Measurements from ENCODE around the gene KDM6B.

Gene KDM6B

GRCh38 chr17:7841396-7841914 lies 7.4 kb downstream of the KDM6B start:
- DNase-seq: peak; percentile 86

DNA sequence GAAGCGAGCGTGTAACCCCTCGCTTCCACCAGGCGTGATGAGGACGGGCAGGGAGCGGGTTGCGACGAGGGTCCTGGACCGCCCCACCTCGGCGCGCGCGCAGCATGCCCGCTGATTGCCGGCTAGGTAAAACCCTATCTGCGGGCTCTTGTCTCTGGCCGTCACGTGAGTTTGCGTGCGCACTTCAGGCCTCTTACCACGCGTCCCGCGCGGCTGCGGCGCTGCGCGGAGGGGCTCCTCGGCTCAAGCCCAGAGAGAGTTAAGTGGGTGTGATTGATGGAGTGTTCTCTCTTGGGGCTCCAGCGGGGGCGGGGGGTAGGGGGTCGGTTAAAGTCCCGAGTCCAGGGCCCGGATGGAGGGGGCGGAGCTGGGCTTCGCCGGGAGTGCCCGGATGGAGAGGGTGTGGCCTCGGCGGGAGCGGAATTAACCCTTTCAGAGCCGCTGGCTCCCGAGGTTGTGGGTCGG lies 7.9 kb downstream of the KDM6B start:
- DNase-seq: peak; percentile 86

DNA sequence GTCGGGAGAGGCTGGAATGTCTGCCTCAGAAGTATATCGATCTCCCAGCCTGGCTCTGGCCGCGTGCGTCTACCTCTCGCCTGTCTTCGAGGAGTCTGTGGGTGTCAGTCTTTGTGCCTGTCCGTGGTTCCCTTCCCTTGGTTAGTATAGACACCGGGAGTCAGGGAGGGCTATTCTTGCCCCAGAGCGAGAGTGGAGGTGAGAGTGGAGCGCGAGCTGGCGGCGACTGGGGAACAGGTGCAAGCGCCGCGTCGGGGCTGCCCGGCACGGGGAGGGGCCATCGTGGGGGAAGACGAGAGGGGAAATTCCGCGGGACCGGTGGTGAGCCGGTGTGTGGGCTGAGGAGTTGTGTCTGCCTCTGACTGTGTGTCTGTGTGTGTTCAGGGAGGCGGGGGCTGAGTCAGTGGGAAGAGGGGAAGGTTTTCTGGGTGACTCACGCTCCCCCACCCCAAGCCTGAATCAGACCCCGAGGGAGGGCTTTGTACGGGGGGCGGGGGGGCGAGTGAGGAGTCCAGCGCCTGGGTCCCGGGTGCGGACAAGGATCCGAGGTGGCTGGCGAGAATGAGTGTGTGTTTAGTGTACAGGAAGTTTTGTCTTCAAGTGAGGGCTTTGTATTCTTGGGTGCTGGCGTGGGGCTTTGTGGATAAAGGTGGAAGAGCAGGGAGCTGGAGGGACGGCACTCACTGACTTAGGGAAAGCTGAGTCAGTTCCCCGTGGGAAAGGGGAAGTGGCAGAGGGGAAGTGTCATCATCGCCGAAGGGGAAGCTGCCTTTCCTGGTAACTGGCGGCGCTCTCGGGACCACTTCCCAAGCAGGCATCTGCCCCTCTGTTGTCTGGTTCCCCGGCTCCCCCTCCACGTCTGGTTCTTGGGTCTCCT lies 8.6 kb downstream of the KDM6B start:
- peak; percentile 83 for DNase-seq

DNA sequence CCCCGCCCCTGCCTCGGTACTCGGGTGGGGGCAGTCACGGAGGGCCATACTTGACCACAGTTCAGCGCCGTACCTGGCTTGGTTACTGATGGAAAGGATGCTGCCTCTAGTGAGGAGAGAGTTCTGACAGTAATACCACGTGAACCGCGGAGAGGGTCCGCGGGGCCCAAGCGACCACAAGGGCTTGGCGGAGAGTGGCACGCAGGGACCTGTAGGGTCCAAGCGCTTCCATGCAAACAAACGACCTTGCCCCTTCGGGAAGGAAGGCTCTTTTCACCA lies 9.2 kb downstream of the KDM6B start:
- DNase-seq: no peak

DNA sequence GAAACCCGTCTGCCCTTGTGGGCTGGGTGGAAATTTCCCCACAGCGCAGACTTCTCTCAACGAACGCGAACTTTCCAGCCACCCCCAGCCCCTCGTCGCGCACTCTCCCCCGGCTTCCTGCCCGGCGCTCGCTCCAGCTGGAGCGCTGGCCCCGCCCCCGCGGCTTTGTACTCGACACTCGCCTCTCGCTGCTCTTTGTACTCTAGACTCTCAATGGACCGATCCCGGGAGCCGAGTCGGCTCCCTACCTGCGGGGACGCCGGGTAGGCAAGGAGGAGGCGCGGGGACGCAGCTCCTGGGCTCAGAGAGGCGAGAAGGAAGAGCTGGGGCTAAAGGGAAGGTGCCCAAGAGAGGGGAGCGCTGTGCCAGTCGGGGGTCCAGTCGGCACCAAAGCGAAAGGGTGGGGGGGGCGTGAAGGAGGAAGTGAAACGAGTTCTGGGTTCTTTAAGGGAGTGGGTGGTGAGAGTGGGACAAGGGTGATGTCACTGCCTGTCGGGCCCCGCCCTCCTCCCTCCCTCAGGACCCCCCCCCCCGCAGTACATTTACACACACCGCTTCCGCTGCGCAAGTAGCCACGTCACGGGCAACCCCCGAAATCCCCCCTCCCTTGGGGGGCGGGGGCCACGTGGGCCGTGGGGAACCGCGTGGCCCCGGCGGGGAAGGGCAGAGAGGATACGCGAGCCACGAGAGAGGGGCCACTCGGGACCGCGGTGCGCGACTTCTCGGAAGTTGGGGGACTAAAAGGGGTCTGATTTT lies 9.7 kb downstream of the KDM6B start:
- DNase-seq: peak; percentile 41

DNA sequence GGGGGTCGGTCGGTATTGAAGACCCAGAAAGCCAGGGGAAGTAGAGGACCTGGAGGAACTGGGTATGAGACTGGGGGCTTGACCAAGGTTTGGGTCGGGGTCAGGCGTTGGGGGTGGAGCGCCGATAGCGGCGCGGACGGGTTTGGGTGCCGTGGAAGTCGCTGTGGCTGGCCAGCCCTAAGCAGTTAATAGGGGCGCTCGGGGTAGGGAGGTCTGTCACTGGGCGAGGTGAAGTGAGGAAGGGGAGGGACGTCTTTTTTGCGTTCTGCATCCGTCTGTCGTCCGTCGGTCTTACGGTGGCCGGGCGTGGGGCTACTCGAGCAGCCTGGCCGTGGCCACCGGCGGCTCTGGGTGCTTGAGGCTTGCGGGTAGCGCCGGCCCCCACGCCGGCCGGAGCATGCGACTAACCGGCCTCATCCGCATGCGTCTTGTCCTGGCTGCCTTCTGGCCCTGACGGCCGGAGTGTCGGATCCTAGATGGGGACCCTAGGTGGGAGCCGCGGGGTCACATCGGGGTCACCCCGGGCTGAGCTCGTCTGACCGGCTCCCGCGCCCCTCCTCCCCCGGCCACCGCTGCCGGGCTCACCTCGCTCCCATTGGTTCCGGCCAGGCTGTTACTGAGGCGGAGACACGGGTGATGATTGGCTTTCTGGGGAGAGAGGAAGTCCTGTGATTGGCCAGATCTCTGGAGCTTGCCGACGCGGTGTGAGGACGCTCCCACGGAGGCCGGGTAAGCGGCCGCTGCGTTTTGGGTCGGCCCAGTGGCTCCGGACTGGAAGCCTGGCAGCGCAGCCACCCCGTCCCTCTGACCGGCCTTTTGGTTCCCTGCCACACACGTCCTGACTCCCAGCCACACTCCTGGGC lies 10.5 kb downstream of the KDM6B start:
- peak; percentile 88 for DNase-seq

DNA sequence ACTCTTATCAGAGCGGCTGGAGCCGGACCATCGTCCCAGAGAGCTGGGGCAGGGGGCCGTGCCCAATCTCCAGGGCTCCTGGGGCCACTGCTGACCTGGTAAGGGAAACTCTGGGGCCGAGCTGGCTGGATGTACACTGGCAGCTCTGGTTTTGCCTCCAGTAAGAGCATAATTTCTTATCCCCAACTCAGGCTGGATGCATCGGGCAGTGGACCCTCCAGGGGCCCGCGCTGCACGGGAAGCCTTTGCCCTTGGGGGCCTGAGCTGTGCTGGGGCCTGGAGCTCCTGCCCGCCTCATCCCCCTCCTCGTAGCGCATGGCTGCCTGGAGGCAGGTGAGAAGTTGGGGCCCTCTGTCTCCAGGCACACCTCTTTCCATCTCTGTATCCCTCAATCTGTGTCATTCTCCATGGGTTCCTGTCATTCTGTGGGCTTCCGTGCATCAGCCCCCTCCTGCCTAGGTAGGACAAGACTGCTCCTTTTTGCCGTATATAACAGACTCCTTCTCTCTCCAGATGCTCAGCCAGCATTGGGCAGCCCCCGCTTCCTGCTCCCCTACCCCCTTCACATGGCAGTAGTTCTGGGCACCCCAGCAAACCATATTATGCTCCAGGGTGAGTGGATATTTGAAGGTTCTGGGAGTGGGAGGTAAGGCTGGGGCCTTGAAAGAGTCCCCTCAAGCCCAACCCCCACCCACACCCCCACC lies 11.5 kb downstream of the KDM6B start:
- no peak for DNase-seq

DNA sequence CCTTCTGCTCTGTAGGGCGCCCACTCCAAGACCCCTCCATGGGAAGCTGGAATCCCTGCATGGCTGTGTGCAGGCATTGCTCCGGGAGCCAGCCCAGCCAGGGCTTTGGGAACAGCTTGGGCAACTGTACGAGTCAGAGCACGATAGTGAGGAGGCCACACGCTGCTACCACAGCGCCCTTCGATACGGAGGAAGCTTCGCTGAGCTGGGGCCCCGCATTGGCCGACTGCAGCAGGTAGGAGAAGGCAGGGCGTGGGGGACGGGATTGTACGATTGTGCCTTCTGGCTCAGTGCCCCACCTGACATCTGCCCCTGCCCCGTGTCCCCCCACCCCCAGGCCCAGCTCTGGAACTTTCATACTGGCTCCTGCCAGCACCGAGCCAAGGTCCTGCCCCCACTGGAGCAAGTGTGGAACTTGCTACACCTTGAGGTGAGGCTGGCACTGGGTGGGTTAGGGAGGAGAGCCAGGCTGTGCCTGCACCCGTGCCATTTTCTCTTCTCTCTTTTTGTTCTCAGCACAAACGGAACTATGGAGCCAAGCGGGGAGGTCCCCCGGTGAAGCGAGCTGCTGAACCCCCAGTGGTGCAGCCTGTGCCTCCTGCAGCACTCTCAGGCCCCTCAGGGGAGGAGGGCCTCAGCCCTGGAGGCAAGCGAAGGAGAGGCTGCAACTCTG lies 12.2 kb downstream of the KDM6B start:
- DNase-seq: no peak

- DNase-seq: no peak
These were observed 13.0 kb downstream of the KDM6B start for GRCh38 chr17:7846765-7847661.

- no peak for DNase-seq
These were observed 14.1 kb downstream of the KDM6B start for GRCh38 chr17:7848131-7848579.

- DNase-seq: no peak
These were observed 14.7 kb downstream of the KDM6B start for GRCh38 chr17:7848739-7849129.

GRCh38 chr17:7849130-7849750 lies 15.2 kb downstream of the KDM6B start:
- no peak for DNase-seq

GRCh38 chr17:7849751-7850504 lies 15.9 kb downstream of the KDM6B start:
- DNase-seq: no peak

DNA sequence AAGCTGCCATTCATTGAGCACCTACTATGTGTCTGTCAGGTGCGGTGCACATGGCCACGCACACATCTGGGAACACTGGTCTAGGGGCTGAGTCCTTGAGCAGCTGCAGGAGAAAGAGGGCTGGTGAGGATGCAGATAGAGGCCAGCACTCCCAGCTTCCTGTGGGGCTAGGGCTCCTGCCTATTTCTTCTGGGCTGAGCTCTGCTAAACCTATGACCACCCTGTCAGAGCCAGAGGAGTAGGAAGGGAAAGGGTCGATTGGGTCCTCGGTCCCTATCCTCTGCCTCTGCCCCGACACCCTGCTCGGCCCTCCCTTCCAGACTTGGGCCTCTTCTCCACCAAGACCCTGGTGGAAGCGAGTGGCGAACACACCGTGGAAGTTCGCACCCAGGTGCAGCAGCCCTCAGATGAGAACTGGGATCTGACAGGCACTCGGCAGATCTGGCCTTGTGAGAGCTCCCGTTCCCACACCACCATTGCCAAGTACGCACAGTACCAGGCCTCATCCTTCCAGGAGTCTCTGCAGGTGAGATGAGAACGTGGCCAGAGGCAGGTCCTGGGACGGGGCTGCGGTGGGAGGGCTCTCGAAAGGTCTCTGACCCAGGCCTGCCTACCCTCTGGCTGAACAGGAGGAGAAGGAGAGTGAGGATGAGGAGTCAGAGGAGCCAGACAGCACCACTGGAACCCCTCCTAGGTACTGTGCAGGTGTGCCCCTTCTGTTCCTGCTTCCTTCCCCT lies 16.9 kb downstream of the KDM6B start:
- no peak for DNase-seq

GRCh38 chr17:7851438-7852261 lies 17.6 kb downstream of the KDM6B start:
- peak; percentile 78 for DNase-seq

DNA sequence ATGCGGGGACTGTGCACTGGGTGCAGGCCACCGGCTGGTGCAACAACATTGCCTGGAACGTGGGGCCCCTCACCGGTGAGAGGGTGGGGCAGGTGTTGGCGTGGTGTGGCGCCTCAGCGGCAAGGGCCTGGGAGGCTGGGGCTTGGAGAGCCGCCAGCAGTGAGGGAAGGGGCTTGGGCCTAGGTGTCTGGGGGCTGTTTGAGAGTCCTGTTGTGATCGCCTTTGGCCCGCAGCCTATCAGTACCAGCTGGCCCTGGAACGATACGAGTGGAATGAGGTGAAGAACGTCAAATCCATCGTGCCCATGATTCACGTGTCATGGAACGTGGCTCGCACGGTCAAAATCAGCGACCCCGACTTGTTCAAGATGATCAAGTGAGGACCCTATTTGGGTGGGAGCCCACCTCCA lies 18.2 kb downstream of the KDM6B start:
- no peak for DNase-seq

GRCh38 chr17:7852919-7853690 lies 19.1 kb downstream of the KDM6B start:
- DNase-seq: no peak
